ENCODE results near the gene R3HDM2.

The R3HDM2 gene

GRCh38 chr12:57430931-57431566, at the start of gene R3HDM2:
Gene R3HDM2 (minus strand): TSS chr12:57431043. CDS start chr12:57310428, 120,615 bp downstream.
- peak; percentile 32 to 95 (median 88) for DNase-seq

DNA sequence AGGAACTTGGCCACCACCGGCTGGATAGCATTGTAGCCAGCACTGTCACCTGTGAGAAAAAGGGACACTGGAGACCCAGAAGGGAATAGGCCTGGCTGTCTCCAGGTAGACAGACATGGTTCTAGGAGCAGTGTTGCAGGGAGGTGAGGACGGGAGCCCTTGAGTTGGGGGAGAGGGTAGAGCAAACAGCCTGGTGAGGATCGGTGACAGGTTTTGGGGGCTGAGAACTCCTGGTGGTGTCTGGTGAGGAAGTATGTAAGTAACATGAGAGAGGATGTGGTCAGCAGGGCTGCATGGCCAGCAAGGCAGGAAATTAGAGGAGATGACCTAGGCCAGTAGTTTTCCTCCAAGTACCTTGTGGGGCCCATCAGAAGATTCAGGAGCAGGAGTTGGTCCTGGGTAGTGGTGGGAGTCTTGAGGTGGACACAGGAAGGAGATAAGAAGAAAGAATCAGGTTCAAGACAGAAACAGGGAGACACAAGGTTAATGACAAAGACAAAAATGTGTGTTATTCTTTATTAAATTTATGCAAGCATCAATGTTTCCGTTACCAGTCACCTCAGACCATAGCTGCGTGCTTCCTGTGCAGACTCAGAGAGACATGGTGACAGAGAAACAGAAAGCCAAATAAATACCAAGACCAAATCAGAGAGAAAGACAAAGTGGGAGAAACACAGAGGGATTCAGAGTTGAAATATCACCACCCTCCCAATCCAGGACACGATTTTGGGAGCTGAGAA, 48.7 kb upstream of the R3HDM2 start, which contains the start of gene ARHGAP9:
ARHGAP9 (minus strand) TSS at position 491 of the 740 bp plus-strand sequence; CDS start at position 31, 460 bp downstream.
- DNase-seq, result peak in 1 of 56 donors; percentile 7

DNA sequence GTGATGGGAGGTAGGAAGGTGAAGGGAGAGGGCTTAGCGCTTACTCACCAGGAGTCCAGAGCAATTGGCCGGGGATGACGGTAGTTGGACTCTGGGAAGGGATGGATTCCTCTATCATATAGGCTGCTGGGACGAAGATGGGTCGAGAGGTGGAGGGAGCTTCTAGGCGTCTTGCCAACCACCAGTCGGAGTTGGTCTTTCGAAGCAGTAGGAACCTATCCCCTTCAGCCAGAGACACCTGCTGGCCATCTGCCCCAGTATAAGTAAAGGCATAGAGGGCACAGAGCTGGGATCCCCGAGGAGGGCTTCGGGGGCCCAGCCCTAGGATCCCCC, 48.2 kb upstream of the R3HDM2 start:
- no peak for DNase-seq

- DNase-seq, result no peak
Observed at GRCh38 chr12:57477710-57478681, 47.2 kb upstream of the R3HDM2 start.

GRCh38 chr12:57476993-57477709, 46.3 kb upstream of the R3HDM2 start:
- DNase-seq, result no peak

GRCh38 chr12:57476162-57476992, 45.5 kb upstream of the R3HDM2 start:
- peak in 1 of 56 donors; percentile 10 for DNase-seq

- peak in 2 of 56 donors; percentile 10 to 16 for DNase-seq
Observed at GRCh38 chr12:57475271-57476161, 44.7 kb upstream of the R3HDM2 start.

- DNase-seq, result no peak
Observed at GRCh38 chr12:57474862-57475261, 44.0 kb upstream of the R3HDM2 start.

DNA sequence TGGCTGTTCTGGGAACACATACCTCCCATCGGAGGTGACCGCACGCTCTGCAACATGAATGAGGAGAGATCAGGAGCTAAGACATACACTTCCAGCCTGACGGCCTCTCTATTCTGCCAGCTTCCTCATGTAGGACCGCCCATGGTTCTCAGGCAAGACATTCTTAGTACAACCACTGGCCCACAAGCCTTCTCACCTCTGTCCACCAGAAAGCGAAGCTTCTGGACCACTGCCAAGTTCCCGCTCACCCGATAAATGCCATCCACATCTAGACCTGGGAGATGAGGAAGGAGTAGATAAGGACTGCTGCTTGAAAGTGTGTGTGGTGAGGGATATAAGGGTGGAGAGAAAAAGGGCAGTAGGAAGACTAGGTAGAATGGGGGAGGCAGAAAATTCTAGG, 43.6 kb upstream of the R3HDM2 start:
- no peak for DNase-seq

- no peak for DNase-seq
Observed at GRCh38 chr12:57473886-57474285, 43.0 kb upstream of the R3HDM2 start.

DNA sequence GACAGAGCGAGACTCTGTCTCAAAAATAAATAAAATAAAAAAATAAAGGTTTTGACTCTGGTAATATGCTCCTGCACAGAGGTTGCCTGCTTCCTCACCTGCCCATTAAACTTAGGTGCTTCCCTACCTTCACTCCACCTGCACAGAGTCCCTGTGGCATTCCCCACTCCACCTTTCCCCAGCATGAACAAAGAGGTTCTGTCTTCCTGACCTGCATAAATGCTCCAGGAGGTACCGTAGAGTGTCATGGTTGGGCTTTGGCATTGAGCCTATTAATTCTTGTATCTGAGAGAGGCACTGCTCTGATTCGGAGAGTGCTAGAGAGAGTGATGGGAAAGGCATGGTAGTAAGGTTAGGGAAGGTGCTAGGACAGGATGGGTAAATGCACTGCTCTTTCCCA, 42.5 kb upstream of the R3HDM2 start:
- DNase-seq, result no peak

GRCh38 chr12:57472391-57472790, 41.5 kb upstream of the R3HDM2 start:
- no peak for DNase-seq

DNA sequence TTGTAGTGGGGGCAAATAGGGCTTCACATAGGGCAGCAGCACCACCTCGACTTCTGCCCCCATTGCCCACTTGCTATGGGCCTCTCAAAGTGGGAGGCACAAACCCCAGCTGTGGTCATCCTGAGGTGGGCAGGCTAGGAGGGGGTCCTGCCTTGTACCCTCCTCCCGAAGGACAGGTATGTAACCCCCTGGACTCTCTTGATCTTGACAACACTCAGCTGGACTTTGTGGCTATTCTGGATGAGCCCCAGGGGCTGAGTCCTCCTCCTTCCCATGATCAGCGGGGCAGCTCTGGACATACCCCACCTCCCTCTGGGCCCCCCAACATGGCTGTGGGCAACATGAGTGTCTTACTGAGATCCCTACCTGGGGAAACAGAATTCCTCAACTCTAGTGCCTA, 40.8 kb upstream of the R3HDM2 start:
- DNase-seq, result no peak

DNA sequence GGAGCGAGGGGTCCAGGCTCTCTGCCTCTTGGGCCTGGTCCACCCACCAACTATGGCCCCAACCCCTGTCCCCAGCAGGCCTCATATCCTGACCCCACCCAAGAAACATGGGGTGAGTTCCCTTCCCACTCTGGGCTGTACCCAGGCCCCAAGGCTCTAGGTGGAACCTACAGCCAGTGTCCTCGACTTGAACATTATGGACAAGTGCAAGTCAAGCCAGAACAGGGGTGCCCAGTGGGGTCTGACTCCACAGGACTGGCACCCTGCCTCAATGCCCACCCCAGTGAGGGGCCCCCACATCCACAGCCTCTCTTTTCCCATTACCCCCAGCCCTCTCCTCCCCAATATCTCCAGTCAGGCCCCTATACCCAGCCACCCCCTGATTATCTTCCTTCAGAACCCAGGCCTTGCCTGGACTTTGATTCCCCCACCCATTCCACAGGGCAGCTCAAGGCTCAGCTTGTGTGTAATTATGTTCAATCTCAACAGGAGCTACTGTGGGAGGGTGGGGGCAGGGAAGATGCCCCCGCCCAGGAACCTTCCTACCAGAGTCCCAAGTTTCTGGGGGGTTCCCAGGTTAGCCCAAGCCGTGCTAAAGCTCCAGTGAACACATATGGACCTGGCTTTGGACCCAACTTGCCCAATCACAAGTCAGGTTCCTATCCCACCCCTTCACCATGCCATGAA, 40.3 kb upstream of the R3HDM2 start:
- DNase-seq, result no peak

- no peak for DNase-seq
Observed at GRCh38 chr12:57470286-57470969, 39.6 kb upstream of the R3HDM2 start.

DNA sequence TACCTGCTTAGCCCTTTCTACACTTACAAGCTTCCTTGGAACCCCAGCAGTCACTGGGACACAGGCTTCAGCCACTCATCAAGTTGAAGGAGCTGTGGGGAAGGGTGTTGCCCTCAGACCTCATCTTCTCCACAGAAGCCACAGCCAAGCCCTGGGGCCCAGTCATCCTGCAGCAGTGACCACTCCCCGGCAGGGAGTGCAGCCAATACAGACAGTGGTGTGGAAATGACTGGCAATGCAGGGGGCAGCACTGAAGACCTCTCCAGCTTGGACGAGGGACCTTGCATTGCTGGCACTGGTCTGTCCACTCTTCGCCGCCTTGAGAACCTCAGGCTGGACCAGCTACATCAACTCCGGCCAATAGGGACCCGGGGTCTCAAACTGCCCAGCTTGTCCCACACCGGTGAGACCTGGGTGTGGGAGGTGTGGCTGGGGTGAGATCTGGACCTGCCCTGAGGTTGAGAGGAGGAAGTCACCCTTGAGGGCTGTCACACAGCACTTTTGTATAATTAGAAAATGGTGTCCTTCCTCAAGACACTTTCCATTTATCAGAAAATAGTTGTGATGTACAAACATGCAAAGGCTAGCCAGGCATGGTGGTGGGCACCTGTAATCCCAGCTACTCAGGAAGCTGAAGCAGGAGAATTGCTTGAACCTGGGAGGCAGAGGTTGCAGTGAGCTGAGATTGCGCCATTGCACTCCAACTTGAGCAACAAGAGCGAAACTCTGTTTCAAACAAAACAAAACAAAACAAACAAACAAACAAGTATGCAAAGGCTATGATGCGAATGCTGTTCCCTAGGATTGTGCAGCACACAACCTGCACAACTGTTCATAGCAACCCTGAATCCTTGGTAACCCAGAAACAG, 38.7 kb upstream of the R3HDM2 start:
- no peak for DNase-seq

DNA sequence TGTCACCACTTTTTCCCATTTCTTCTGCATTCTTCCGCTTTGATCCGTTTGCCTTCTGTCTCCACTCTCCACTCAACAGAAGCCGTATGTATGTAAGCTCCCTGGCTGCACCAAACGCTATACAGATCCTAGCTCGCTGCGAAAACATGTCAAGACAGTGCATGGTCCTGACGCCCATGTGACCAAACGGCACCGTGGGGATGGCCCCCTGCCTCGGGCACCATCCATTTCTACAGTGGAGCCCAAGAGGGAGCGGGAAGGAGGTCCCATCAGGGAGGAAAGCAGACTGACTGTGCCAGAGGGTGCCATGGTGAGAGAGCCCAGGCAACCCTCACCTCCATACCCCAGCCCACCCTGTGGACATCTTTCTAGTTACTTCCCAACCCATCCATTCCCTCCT, 37.1 kb upstream of the R3HDM2 start:
- no peak for DNase-seq
